Thyroid gland (tissue), 4 donors: ENCODE measurements around the gene DSTN.

Source experiments
- CTCF ChIP-seq, 6 experiments: fragments of 200-600 bp in 3 of 6; fragments of 450-650 bp in 3 of 6; sonication (generic) in 3 of 6; IDR thresholded peaks; one replicate each; pipeline ENCODE4 v1.5.1; 2016 to 2019; ENCODE audit warnings: antibody characterized with exemption in 6 of 6, mild to moderate bottlenecking in 2 of 6, inconsistent platforms in 1 of 6, moderate library complexity in 1 of 6
- POLR2A ChIP-seq, 2 donors: fragments of 450-650 bp; IDR thresholded peaks; one replicate each; pipeline ENCODE4 v1.6.1; 2017; ENCODE audit warnings: antibody characterized with exemption in 2 of 2, mild to moderate bottlenecking in 2 of 2, moderate library complexity in 1 of 2

GRCh38 chr20:17641520-17641964 is 71.7 kb downstream of the DSTN start:
- TF ChIP-seq POLR2A (IDR thresholded peaks at IDR 0.05), result no peak
- TF ChIP-seq CTCF (IDR thresholded peaks at IDR 0.05), result no peak
